Upper lobe of right lung (tissue), 1 donor: Measurements from ENCODE around the gene NOC2L. TPM values are rescaled to one million over a fixed set of nuclear protein-coding genes. Genes with fewer than 3 reads are reported as not detected.

ENCODE experiments used
- ATAC-seq: fragments of 200-7000 bp; cut with Tn5 transposase; one replicate; pipeline ENCODE4 v1.9.1; 2020; ENCODE audit warnings: mild to moderate bottlenecking, moderate library complexity
- DNase-seq: peaks from one replicate; pipeline ENCODE4 v3.0.0-alpha.2; 2020
- H3K27ac ChIP-seq: fragments of 200-600 bp; one replicate; pipeline ENCODE4 v1.8.0; 2022
- H3K27me3 ChIP-seq: fragments of 200-600 bp; one replicate; pipeline ENCODE4 v1.8.0; 2022; ENCODE audit warnings: mild to moderate bottlenecking
- H3K36me3 ChIP-seq: fragments of 200-600 bp; one replicate; pipeline ENCODE4 v1.8.0; 2022
- H3K4me1 ChIP-seq: fragments of 200-600 bp; one replicate; pipeline ENCODE4 v1.8.0; 2022
- H3K4me3 ChIP-seq: fragments of 200-600 bp; one replicate; pipeline ENCODE4 v1.8.0; 2022; ENCODE audit warnings: mild to moderate bottlenecking
- H3K9me3 ChIP-seq: fragments of 200-600 bp; one replicate; pipeline ENCODE4 v1.8.0; 2022
- intact Hi-C: fragments of 100-400 bp; cut with DNase I; formaldehyde crosslinking; loops from one replicate; pipeline ENCODE4 v1.11.0; 2022
- total RNA-seq: library from RNA; stranded (reverse); fragmentation: NEBNext Ultra II Directional; extraction: Animal tissue kit (Norgen Biotek cat#: 25700); gene quantifications from one replicate; pipeline ENCODE4 v1.2.1, GENCODE V29; 2021
- TF ChIP-seq, protein P1 (sequence below): fragments of 200-600 bp; IDR thresholded peaks from one replicate; pipeline ENCODE4 v1.8.0; 2022; ENCODE audit warnings: antibody characterized with exemption
- donor health status: DM: no; HTN: yes; CAD: no; lungs with severe emphysema.

The NOC2L gene
- total RNA-seq, 1 donor from 2014 or later, result 54.5 TPM

DNA sequence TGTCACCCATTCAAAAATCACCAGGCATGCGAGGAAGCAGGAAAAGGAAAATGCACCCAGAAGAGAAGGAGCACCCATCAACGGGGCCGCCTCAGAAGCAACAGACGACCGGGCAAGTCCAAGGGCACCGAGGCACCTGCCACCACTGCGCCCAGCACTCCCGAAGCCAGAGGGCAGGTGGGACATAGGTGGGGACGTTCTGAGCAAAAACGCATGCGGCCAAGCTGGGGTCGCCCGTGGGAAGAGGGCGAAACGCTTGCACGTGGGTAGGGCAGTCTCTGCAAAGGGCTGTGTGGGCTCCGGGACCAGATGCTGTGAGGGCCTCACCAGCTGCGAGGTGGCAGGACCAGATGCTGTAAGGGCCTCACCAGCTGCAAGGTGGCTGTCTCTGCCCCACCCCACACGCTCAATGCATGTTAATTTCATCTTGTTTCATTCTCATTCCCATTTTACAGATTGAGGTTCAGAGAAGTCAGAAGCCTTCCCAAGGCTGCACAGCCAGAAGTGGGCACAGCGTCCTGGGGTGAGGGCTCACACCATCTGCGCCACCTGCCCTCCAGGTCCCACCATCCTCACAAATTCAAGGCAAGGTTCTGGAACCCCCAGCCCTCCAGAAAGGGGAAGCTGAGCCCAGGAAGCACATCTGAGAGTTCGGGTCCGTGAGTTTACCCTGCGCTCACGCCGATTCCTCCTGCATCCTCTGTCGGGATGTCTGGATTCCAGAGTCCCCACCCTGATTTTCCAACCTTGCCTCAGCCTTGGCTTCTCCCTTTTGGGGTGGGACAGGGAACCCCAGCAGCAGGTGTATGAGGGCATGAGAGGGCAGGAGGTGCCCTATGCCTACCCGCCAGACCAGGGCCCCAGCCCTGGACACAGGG, 43.5 kb downstream of the NOC2L start:
- Histone ChIP-seq H3K27ac (no peak overlapping the region), H3K9me3 (no peaks in the 10 kb centered on the region), H3K27me3 (peaks cover 81% of the 10 kb centered on the region), H3K36me3 (no peaks in the 10 kb centered on the region), H3K4me1 (peaks cover 8% of the 10 kb centered on the region), H3K4me3 (no peak overlapping the region)
- no peak for ATAC-seq
- intact Hi-C loops, result no loop called here
- TF ChIP-seq, protein P1, sequence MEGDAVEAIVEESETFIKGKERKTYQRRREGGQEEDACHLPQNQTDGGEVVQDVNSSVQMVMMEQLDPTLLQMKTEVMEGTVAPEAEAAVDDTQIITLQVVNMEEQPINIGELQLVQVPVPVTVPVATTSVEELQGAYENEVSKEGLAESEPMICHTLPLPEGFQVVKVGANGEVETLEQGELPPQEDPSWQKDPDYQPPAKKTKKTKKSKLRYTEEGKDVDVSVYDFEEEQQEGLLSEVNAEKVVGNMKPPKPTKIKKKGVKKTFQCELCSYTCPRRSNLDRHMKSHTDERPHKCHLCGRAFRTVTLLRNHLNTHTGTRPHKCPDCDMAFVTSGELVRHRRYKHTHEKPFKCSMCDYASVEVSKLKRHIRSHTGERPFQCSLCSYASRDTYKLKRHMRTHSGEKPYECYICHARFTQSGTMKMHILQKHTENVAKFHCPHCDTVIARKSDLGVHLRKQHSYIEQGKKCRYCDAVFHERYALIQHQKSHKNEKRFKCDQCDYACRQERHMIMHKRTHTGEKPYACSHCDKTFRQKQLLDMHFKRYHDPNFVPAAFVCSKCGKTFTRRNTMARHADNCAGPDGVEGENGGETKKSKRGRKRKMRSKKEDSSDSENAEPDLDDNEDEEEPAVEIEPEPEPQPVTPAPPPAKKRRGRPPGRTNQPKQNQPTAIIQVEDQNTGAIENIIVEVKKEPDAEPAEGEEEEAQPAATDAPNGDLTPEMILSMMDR, result no peak
- DNase-seq, result peak; percentile 54

DNA sequence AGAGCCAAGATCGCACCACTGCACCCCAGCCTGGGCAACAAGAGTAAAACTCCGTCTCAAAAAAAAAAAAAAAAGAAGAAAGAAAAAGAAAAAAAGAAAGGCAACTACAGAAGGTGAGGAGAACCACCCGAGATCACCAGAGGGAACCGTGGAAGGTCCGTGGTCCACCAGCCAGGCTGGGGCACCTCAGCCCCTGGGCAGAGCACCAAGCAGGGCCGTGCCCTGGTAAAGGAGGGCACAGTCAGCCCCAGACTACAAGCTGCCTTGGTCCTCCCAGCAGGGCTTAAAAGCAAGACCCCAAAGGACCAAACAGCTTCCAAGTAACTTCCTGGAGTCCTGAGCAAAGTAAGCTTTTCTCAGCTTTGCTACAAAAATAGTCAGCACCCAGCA, 44.2 kb downstream of the NOC2L start:
- Histone ChIP-seq H3K27ac (no peak overlapping the region), H3K36me3 (no peaks in the 10 kb centered on the region), H3K4me3 (no peak overlapping the region), H3K27me3 (peaks cover 80% of the 10 kb centered on the region), H3K9me3 (no peaks in the 10 kb centered on the region), H3K4me1 (peaks cover 5% of the 10 kb centered on the region)
- intact Hi-C loops, result no loop called here
- no peak for ATAC-seq
- peak; percentile 18 for DNase-seq
- TF ChIP-seq, protein P1, result no peak

DNA sequence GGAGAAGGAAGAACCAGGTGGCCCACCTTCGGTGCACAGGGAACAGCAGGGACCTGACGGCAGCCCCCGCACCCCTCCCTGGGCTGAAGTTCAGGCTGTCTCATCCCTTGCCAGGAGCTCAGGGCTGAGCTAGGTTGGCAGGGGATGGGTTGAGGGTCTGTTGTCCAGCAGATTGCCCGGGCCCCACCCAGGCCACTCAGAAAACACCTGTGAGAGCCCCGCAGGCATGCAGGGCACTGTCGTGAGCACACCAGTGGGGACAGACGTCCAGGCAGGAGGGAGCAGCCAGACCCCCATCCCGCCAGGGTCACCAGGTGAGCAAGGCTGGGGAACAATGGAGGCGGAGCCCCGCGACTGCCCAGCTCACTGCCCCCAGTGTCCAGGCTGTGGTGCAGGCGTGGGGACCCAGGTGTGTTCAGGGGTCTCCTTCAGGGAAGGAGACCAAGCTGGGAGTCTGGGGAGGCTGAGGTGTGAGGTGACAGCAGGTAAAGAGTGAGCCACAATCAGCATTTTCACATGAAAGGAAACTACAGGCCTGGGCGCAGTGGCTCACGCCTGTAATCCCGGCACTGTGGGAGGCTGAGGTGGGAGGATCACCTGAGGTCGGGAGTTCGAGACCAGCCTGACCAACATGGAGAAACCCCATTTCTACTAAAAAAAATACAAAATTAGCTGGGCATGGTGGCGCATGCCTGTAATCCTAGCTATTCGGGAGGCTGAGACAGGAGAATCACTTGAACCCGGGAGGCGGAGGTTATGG, 44.7 kb downstream of the NOC2L start:
- Histone ChIP-seq H3K4me3 (no peak overlapping the region), H3K36me3 (no peaks in the 10 kb centered on the region), H3K9me3 (no peaks in the 10 kb centered on the region), H3K27me3 (peaks cover 74% of the 10 kb centered on the region), H3K27ac (no peak overlapping the region), H3K4me1 (peaks cover 5% of the 10 kb centered on the region)
- TF ChIP-seq, protein P1, result no peak
- intact Hi-C loops, result no loop called here
- no peak for ATAC-seq
- DNase-seq, result peak; percentile 25

DNA sequence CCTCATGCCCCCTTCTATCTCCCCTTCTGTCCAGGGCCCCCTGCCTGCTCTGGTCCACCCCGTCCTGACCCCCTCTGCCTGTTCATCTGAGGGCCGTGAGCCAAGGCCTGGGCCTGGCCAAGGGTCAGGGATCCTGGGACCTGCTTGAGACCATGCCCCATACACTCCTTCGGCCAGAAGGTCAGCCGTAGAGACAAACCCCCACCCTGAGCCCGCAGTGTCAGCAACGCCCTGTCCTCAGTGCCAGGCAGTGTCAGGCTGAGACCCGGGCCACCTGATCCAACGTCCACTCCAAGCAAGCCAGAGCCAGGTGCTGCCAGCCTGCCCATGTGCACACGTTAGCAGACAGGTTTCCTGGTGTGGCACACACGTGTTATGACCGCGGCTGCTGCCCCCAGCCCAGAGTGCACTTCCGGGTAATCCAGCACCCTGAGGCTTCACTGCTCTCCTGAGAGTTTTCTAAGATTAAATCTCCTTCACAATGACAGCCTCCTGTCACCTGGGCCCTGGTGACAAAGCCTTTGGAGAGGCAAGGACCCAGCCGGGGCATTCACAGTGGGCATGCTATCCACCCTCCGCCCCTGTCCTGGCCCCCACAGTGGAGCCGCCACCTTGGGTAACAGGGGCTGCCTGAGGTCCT, 45.4 kb downstream of the NOC2L start:
- Histone ChIP-seq H3K36me3 (no peaks in the 10 kb centered on the region), H3K9me3 (no peaks in the 10 kb centered on the region), H3K4me1 (peaks cover 5% of the 10 kb centered on the region), H3K27me3 (peaks cover 67% of the 10 kb centered on the region), H3K4me3 (no peak overlapping the region), H3K27ac (no peak overlapping the region)
- DNase-seq (peak; percentile 58), ATAC-seq (no peak)
- intact Hi-C loops, result no loop called here
- TF ChIP-seq, protein P1, result no peak

DNA sequence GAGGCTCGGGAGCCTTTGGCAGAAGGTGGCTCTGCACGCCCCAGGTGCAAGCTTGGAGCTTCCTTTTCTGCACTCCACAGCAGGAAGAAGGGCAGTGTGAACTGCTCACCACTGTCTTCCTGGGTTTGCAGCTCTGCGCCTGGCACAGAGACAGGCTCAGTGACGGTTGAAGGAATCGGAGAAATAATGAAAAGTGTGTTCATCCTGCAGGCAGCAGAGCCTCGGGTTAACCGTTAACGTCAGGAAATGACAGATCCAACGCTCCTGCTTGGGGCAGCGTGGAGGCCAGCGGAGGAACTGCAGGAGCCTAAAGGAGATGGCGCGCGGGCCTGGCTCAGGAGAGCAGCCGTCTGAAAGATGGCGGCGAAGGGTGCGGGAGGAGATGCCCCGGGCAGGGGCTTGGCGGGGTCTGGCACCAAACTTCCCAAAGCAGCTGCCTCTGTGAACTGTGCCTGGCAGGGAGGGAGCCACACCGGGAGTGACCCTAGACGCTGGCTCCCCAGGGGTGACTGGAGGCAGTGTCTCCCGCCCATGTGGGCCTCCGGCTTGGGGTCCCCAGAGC, 46.2 kb downstream of the NOC2L start:
- Histone ChIP-seq H3K9me3 (no peaks in the 10 kb centered on the region), H3K4me1 (peaks cover 5% of the 10 kb centered on the region), H3K27ac (no peak overlapping the region), H3K27me3 (peaks cover 59% of the 10 kb centered on the region), H3K4me3 (no peak overlapping the region), H3K36me3 (no peaks in the 10 kb centered on the region)
- peak; percentile 51 for DNase-seq
- intact Hi-C loops, result no loop called here
- ATAC-seq, result no peak
- TF ChIP-seq, protein P1, result no peak
